HepG2 (cell line): ENCODE measurements around the gene SCYL1. TPM values are rescaled to one million over a fixed set of nuclear protein-coding genes. Genes with fewer than 3 reads are reported as not detected.
A peak's percentile ranks its signal among the peaks of the same experiment; 100 is the strongest.

Experiments used
- ELF3 ChIP-seq: IDR thresholded peaks from 2 replicates; pipeline ENCODE4 v1.6.1; 2016; ENCODE audit warnings: missing genetic modification reagents, missing compliant biosample characterization
- ETV5 ChIP-seq: IDR thresholded peaks from 2 replicates; pipeline ENCODE4 v1.6.1; 2018; ENCODE audit warnings: missing biosample characterization, missing genetic modification reagents, inconsistent platforms, borderline replicate concordance
- GATAD2A ChIP-seq: IDR thresholded peaks from 2 replicates; pipeline ENCODE4 v1.6.1; 2016
- JUND ChIP-seq: sonication (generic); formaldehyde crosslinking; IDR thresholded peaks from 2 replicates; pipeline ENCODE4 v1.8.0; 2022; ENCODE audit warnings: mild to moderate bottlenecking, missing genetic modification reagents
- MAZ ChIP-seq, 2 experiments: sonication (generic) in 1 of 2; formaldehyde crosslinking in 1 of 2; IDR thresholded peaks; 2 replicates each; pipeline versions ENCODE4 v1.5.0 to v1.6.1; 2012 to 2020; ENCODE audit warnings: low read depth in 2 of 2, mild to moderate bottlenecking in 2 of 2, borderline replicate concordance in 1 of 2, improper control_type of control experiment in 1 of 2, low read length in 1 of 2, missing genetic modification reagents in 1 of 2, moderate library complexity in 1 of 2
- MYC ChIP-seq: sonication (generic); formaldehyde crosslinking; IDR thresholded peaks from 2 replicates; pipeline ENCODE4 v1.9.0; 2021; ENCODE audit warnings: missing genetic modification reagents, borderline replicate concordance
- NR2C2 ChIP-seq: sonication (generic); formaldehyde crosslinking; IDR thresholded peaks from 2 replicates; pipeline ENCODE4 v1.4.0; 2020; ENCODE audit warnings: missing genetic modification reagents, mild to moderate bottlenecking, moderate library complexity, borderline replicate concordance
- NR2F6 ChIP-seq, 2 experiments: IDR thresholded peaks; 2 replicates each; pipeline ENCODE4 v1.6.1; 2016; ENCODE audit warnings: antibody characterized with exemption in 1 of 2, mild to moderate bottlenecking in 1 of 2
- POLR2G ChIP-seq: fragments of 200-400 bp; formaldehyde crosslinking; IDR thresholded peaks from 2 replicates; pipeline ENCODE4 v1.6.1; 2018; ENCODE audit warnings: mild to moderate bottlenecking, low read depth, low read length, moderate library complexity
- RXRB ChIP-seq: IDR thresholded peaks from 2 replicates; pipeline ENCODE4 v1.6.1; 2016; ENCODE audit warnings: borderline replicate concordance, missing genetic modification reagents, missing compliant biosample characterization
- SKI ChIP-seq: fragments of 450-650 bp; IDR thresholded peaks from one replicate; pipeline ENCODE4 v1.6.1; 2018; ENCODE audit warnings: mild to moderate bottlenecking; ENCODE audit not compliant: partially characterized antibody
- SOX13 ChIP-seq, 3 experiments: fragments of 450-650 bp in 1 of 3; sonication (generic) in 1 of 3; formaldehyde crosslinking in 1 of 3; IDR thresholded peaks in 2 of 3; conservative IDR thresholded peaks in 1 of 3; 2 replicates each; pipeline versions ENCODE4 v1.5.0 to v1.6.1; 2016 to 2020; ENCODE audit warnings: antibody characterized with exemption in 1 of 3, mild to moderate bottlenecking in 1 of 3, missing compliant biosample characterization in 1 of 3, missing genetic modification reagents in 1 of 3, moderate library complexity in 1 of 3
- XRCC5 ChIP-seq: fragments of 200-400 bp; formaldehyde crosslinking; optimal IDR thresholded peaks from 2 replicates; pipeline ENCODE3; 2017; ENCODE audit warnings: mild to moderate bottlenecking, low read length
- ZBTB25 ChIP-seq: IDR thresholded peaks from 2 replicates; pipeline ENCODE4 v1.6.1; 2018; ENCODE audit warnings: missing genetic modification reagents
- ZBTB7B ChIP-seq: sonication (generic); formaldehyde crosslinking; IDR thresholded peaks from 2 replicates; pipeline ENCODE4 v1.4.0; 2020; ENCODE audit warnings: missing genetic modification reagents
- polyA plus RNA-seq, 8 experiments: library from polyadenylated mRNA; depleted of rRNA in 3 of 8; stranded (reverse) in 7 of 8; unstranded in 1 of 8; fragments of >200 nt; fragmentation: Illumina TruSeq in 4 of 8; extraction: Trizol in 4 of 8; gene quantifications; 2 replicates each; pipeline versions ENCODE4 v1.2.1 to v1.2.3, GENCODE V29; 2011 to 2016; ENCODE audit warnings: low read depth in 4 of 8, missing spikeins in 1 of 8, mixed read lengths in 1 of 8; ENCODE audit not compliant: insufficient read depth in 1 of 8
- total RNA-seq, 5 experiments: library from RNA; depleted of rRNA; stranded (reverse); fragments of >200 nt; fragmentation: Illumina TruSeq; extraction: Trizol; gene quantifications; 2 replicates each; pipeline ENCODE4 v1.2.3, GENCODE V29; 2016; ENCODE audit warnings: low read depth in 1 of 5
- TF ChIP-seq, protein P1 (sequence below): sonication (generic); formaldehyde crosslinking; IDR thresholded peaks from 2 replicates; pipeline ENCODE4 v1.5.0; 2020; ENCODE audit warnings: mild to moderate bottlenecking, missing genetic modification reagents, borderline replicate concordance
- TF ChIP-seq, protein P2 (sequence below): sonication (generic); formaldehyde crosslinking; IDR thresholded peaks from 2 replicates; pipeline ENCODE4 v1.9.0; 2022; ENCODE audit warnings: missing genetic modification reagents, mild to moderate bottlenecking, borderline replicate concordance
- TF ChIP-seq, protein P3 (sequence below): sonication (generic); formaldehyde crosslinking; conservative IDR thresholded peaks from 2 replicates; pipeline ENCODE4 v1.8.0; 2022; ENCODE audit warnings: mild to moderate bottlenecking, moderate library complexity, missing genetic modification reagents

SCYL1 gene
- total and polyA plus RNA-seq, 2 of the 13 experiments (the other 11 are each of a cell fraction or from before 2014, with no cell fraction given), result 65.9 to 103 TPM

GRCh38 chr11:65546217-65546958, 21.5 kb downstream of the SCYL1 start (continued):
- TF ChIP-seq ETV5 (peak; percentile 90), NR2C2 (CRISPR knock-in tag) (peak; percentile 45; the same call in 1 of the 2 replicates), JUND (CRISPR knock-in tag) (peak; percentile 43; the same call in 1 of the 2 replicates), POLR2G (peak; percentile 63; the same call in 1 of the 2 replicates), ZBTB25 (CRISPR knock-in tag) (0 out of 2 replicates have a peak, but pooled peaks have one; percentile 25), ELF3 (CRISPR knock-in tag) (peak; percentile 45; the same call in 1 of the 2 replicates), NR2F6 (IDR thresholded peaks at IDR 0.05) (no peak), NR2F6 (CRISPR knock-in tag; IDR thresholded peaks at IDR 0.05) (peak; percentile 75), SKI (peak; percentile 29), MAZ (IDR thresholded peaks at IDR 0.05; ENCODE audit: borderline replicate concordance, low read depth, low read length) (no peak), MAZ (CRISPR knock-in tag; IDR thresholded peaks at IDR 0.05; ENCODE audit: low read depth) (peak; percentile 53; the same call in 1 of the 2 replicates), XRCC5 (no peak), ZBTB7B (CRISPR knock-in tag) (peak; percentile 35; the same call in 1 of the 2 replicates), SOX13 (IDR thresholded peaks at IDR 0.05) (no peak), SOX13 (CRISPR knock-in tag; conservative IDR thresholded peaks at IDR 0.05 in 1 of 2, IDR thresholded peaks at IDR 0.05 in 1 of 2) (peak in 1 of 2 experiments; percentile 42; a peak in 2 of 4 replicates), RXRB (CRISPR knock-in tag) (peak; percentile 47; the same call in 1 of the 2 replicates), GATAD2A (CRISPR knock-in tag) (peak; percentile 34; the same call in 1 of the 2 replicates), MYC (peak; percentile 54)
- TF ChIP-seq, protein P1, sequence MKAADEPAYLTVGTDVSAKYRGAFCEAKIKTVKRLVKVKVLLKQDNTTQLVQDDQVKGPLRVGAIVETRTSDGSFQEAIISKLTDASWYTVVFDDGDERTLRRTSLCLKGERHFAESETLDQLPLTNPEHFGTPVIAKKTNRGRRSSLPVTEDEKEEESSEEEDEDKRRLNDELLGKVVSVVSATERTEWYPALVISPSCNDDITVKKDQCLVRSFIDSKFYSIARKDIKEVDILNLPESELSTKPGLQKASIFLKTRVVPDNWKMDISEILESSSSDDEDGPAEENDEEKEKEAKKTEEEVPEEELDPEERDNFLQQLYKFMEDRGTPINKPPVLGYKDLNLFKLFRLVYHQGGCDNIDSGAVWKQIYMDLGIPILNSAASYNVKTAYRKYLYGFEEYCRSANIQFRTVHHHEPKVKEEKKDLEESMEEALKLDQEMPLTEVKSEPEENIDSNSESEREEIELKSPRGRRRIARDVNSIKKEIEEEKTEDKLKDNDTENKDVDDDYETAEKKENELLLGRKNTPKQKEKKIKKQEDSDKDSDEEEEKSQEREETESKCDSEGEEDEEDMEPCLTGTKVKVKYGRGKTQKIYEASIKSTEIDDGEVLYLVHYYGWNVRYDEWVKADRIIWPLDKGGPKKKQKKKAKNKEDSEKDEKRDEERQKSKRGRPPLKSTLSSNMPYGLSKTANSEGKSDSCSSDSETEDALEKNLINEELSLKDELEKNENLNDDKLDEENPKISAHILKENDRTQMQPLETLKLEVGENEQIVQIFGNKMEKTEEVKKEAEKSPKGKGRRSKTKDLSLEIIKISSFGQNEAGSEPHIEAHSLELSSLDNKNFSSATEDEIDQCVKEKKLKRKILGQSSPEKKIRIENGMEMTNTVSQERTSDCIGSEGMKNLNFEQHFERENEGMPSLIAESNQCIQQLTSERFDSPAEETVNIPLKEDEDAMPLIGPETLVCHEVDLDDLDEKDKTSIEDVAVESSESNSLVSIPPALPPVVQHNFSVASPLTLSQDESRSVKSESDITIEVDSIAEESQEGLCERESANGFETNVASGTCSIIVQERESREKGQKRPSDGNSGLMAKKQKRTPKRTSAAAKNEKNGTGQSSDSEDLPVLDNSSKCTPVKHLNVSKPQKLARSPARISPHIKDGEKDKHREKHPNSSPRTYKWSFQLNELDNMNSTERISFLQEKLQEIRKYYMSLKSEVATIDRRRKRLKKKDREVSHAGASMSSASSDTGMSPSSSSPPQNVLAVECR, result peak; percentile 58; the same call in 1 of the 2 replicates
- TF ChIP-seq, protein P2, sequence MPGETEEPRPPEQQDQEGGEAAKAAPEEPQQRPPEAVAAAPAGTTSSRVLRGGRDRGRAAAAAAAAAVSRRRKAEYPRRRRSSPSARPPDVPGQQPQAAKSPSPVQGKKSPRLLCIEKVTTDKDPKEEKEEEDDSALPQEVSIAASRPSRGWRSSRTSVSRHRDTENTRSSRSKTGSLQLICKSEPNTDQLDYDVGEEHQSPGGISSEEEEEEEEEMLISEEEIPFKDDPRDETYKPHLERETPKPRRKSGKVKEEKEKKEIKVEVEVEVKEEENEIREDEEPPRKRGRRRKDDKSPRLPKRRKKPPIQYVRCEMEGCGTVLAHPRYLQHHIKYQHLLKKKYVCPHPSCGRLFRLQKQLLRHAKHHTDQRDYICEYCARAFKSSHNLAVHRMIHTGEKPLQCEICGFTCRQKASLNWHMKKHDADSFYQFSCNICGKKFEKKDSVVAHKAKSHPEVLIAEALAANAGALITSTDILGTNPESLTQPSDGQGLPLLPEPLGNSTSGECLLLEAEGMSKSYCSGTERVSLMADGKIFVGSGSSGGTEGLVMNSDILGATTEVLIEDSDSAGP (CRISPR knock-in tag), result no peak; the same call in 1 of the 2 replicates
- TF ChIP-seq, protein P3, sequence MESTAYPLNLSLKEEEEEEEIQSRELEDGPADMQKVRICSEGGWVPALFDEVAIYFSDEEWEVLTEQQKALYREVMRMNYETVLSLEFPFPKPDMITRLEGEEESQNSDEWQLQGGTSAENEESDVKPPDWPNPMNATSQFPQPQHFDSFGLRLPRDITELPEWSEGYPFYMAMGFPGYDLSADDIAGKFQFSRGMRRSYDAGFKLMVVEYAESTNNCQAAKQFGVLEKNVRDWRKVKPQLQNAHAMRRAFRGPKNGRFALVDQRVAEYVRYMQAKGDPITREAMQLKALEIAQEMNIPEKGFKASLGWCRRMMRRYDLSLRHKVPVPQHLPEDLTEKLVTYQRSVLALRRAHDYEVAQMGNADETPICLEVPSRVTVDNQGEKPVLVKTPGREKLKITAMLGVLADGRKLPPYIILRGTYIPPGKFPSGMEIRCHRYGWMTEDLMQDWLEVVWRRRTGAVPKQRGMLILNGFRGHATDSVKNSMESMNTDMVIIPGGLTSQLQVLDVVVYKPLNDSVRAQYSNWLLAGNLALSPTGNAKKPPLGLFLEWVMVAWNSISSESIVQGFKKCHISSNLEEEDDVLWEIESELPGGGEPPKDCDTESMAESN (CRISPR knock-in tag), result peak; percentile 76
